Stimulated activated CD8-positive, alpha-beta memory T cell treated with anti-CD3 and anti-CD28 coated beads, Interleukin-12 subunit alpha, Interleukin-12 subunit beta, amount 100 ng/mL, for 4 hours (primary cell): ENCODE results near the gene GCNT2.
"Not testable (repeated sequence)": the region's sequence is repeated elsewhere in the genome, so short reads cannot be mapped to it uniquely, and the experiment has no call there.

Experiments
- DNase-seq: peaks from one replicate; pipeline ENCODE4 v3.0.0-alpha.2; 2020; ENCODE audit warnings: low read depth

The GCNT2 gene

GRCh38 chr6:10514049-10514780, 6.9 kb upstream of the GCNT2 start:
- DNase-seq: no peak

GRCh38 chr6:10516953-10517352, 4.2 kb upstream of the GCNT2 start:
- no peak for DNase-seq

GRCh38 chr6:10518557-10519407, 2.4 kb upstream of the GCNT2 start:
- no peak for DNase-seq

GRCh38 chr6:10519408-10519697, 1.8 kb upstream of the GCNT2 start:
- not testable (repeated sequence) for DNase-seq

- no peak for DNase-seq
Observed at GRCh38 chr6:10520468-10520867, 683 bp upstream of the GCNT2 start.

GRCh38 chr6:10522929-10523573, 1.9 kb downstream of the GCNT2 start:
- no peak for DNase-seq

- DNase-seq: no peak
Observed at GRCh38 chr6:10526156-10526555, 5.0 kb downstream of the GCNT2 start.

GRCh38 chr6:10528158-10528981, 7.2 kb downstream of the GCNT2 start:
- peak; percentile 4 for DNase-seq

GRCh38 chr6:10529231-10529801, 8.2 kb downstream of the GCNT2 start:
- no peak for DNase-seq

- not testable (repeated sequence) for DNase-seq
Observed at GRCh38 chr6:10529828-10530374, 8.8 kb downstream of the GCNT2 start.

- no peak for DNase-seq
Observed at GRCh38 chr6:10531503-10531902, 10.4 kb downstream of the GCNT2 start.

- no peak for DNase-seq
Observed at GRCh38 chr6:10531942-10532341, 10.8 kb downstream of the GCNT2 start.

- no peak for DNase-seq
Observed at GRCh38 chr6:10532392-10532791, 11.2 kb downstream of the GCNT2 start.

- no peak for DNase-seq
Observed at GRCh38 chr6:10534419-10534762, 13.2 kb downstream of the GCNT2 start.

- DNase-seq: no peak
Observed at GRCh38 chr6:10535193-10535592, 14.0 kb downstream of the GCNT2 start.

GRCh38 chr6:10537726-10538125, 16.6 kb downstream of the GCNT2 start:
- DNase-seq: no peak

- DNase-seq: no peak
Observed at GRCh38 chr6:10540073-10540746, 19.1 kb downstream of the GCNT2 start.

- DNase-seq: no peak
Observed at GRCh38 chr6:10541591-10541990, 20.4 kb downstream of the GCNT2 start.

- DNase-seq: no peak
Observed at GRCh38 chr6:10542213-10542612, 21.1 kb downstream of the GCNT2 start.

GRCh38 chr6:10543488-10543887, 22.3 kb downstream of the GCNT2 start:
- no peak for DNase-seq

- DNase-seq: no peak
Observed at GRCh38 chr6:10545482-10545881, 24.3 kb downstream of the GCNT2 start.
